Natural killer cell (primary cell): ENCODE data around the gene ASB6. TPM values are rescaled to one million over a fixed set of nuclear protein-coding genes. Genes with fewer than 3 reads are reported as not detected.

Experiments
- ATAC-seq, 3 donors: fragments of 150-1000 bp in 2 of 3; fragments of 200-7000 bp in 1 of 3; cut with Tn5 transposase; 1 replicate in 1 of 3; 2 replicates in 2 of 3; pipeline ENCODE4 v1.10.0; 2021; ENCODE audit warnings: mild to moderate bottlenecking in 2 of 3, moderate library complexity in 2 of 3
- DNase-seq, 2 donors: peaks; one replicate each; pipeline versions ENCODE4 v3.0.0 to v3.0.0-alpha.2; 2013 to 2021; ENCODE audit warnings: mixed read lengths in 1 of 2
- H3K27ac ChIP-seq: one replicate; pipeline ENCODE4 v1.5.1; 2013; ENCODE audit warnings: mild to moderate bottlenecking, low read length
- H3K27me3 ChIP-seq: one replicate; pipeline ENCODE4 v1.6.1; 2013; ENCODE audit warnings: low read length; ENCODE audit not compliant: control insufficient read depth, insufficient read depth
- H3K36me3 ChIP-seq: one replicate; pipeline ENCODE4 v1.6.1; 2013; ENCODE audit warnings: low read length; ENCODE audit not compliant: control insufficient read depth, insufficient read depth
- H3K4me1 ChIP-seq: one replicate; pipeline ENCODE4 v1.6.1; 2013; ENCODE audit warnings: low read length; ENCODE audit not compliant: control insufficient read depth, insufficient read depth
- H3K4me3 ChIP-seq: one replicate; pipeline ENCODE4 v1.5.1; 2013; ENCODE audit warnings: low read length
- H3K9me3 ChIP-seq: one replicate; pipeline ENCODE4 v1.6.1; 2013; ENCODE audit warnings: low read length; ENCODE audit not compliant: control insufficient read depth, insufficient read depth
- H3K27ac Mint-ChIP-seq, 2 donors: one replicate each; pipeline ENCODE4 v1.8.0; 2022; ENCODE audit warnings: mild to moderate bottlenecking in 2 of 2, mixed read lengths in 2 of 2, moderate library complexity in 1 of 2
- H3K27me3 Mint-ChIP-seq, 2 donors: one replicate each; pipeline ENCODE4 v1.8.0; 2022; ENCODE audit warnings: low read depth in 2 of 2, mixed read lengths in 2 of 2
- H3K36me3 Mint-ChIP-seq: one replicate; pipeline ENCODE4 v1.8.0; 2022; ENCODE audit warnings: mixed read lengths
- H3K4me1 Mint-ChIP-seq, 2 donors: one replicate each; pipeline ENCODE4 v1.8.0; 2022; ENCODE audit warnings: mixed read lengths in 2 of 2
- H3K4me3 Mint-ChIP-seq: one replicate; pipeline ENCODE4 v1.8.0; 2022; ENCODE audit warnings: mild to moderate bottlenecking, moderate library complexity, mixed read lengths
- H3K9me3 Mint-ChIP-seq, 2 donors: one replicate each; pipeline ENCODE4 v1.8.0; 2022; ENCODE audit warnings: mixed read lengths in 2 of 2
- CTCF ChIP-seq: fragments of 200-600 bp; IDR thresholded peaks from one replicate; pipeline ENCODE4 v1.8.0; 2022; ENCODE audit warnings: antibody characterized with exemption
- WGBS: methylation state at CpG from one replicate; pipeline ENCODE4 v1.1.7; 2013; ENCODE audit warnings: missing lambda C conversion rate; ENCODE audit not compliant: insufficient coverage; 5-methylcytosine and 5-hydroxymethylcytosine counted together
- intact Hi-C: fragments of 100-400 bp; cut with micrococcal nuclease; formaldehyde crosslinking; loops from one replicate; pipeline ENCODE4 v1.14.2; 2022
- total RNA-seq, 4 donors: library from RNA; stranded (reverse); fragments of 120-200 nt in 1 of 4; gene quantifications; one replicate each; pipeline versions ENCODE4 v1.2.3 to v1.2.4, GENCODE V29; 2013 to 2022

The ASB6 gene
- total RNA-seq, 3 donors from 2014 or later (not counting 1 experiment from before 2014, with no cell fraction given) = 21.9 to 35.4 (median 32.4) TPM

DNA sequence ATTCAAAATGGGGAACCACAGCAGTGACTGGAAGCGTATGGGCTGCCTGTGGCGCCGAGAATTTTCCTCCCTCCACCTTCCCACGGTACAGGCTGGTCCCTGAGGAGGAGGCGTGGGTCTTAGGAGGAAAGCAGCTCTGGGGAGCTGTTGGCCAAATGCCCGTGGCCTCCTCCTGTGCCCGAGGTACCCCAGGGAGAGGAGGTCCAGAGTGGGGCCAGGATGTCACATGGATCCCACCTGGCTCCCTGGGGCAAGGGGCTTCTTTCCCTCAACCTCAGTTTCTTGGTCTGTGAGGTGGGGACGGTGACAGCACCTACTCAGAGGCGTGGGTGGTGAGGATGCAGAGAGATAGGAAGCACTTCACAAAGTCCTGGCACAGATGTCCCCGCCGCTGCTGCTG is 40.0 kb upstream of the ASB6 start:
- no peak overlapping the region for H3K27ac Mint-ChIP-seq
- DNase-seq (no peak), ATAC-seq (no peak)
- H3K36me3 ChIP-seq = no peaks in the 10 kb centered on the region
- no peaks in the 10 kb centered on the region for H3K4me1 Mint-ChIP-seq
- intact Hi-C loops = no loop called here
- no peaks in the 10 kb centered on the region for H3K4me1 ChIP-seq
- 71% methylated on average over 8 of the region's 11 CpGs for WGBS
- no peaks in the 10 kb centered on the region for H3K9me3 Mint-ChIP-seq
- no peak for TF ChIP-seq CTCF
- H3K27me3 ChIP-seq = no peaks in the 10 kb centered on the region
- H3K27ac ChIP-seq = no peak overlapping the region
- H3K4me3 ChIP-seq = no peak overlapping the region
- H3K9me3 ChIP-seq = no peaks in the 10 kb centered on the region
- peaks cover 0 to 6% of the 10 kb centered on the region in 2 donors for H3K27me3 Mint-ChIP-seq
- no peak overlapping the region for H3K4me3 Mint-ChIP-seq
- H3K36me3 Mint-ChIP-seq = no peaks in the 10 kb centered on the region

- intact Hi-C loops = no loop called here
- H3K27ac ChIP-seq = no peak overlapping the region
- 69% methylated on average over 9 of the region's 9 CpGs for WGBS
Observed at GRCh38 chr9:129679537-129679936, 37.6 kb upstream of the ASB6 start.

GRCh38 chr9:129678844-129679243 is 36.9 kb upstream of the ASB6 start:
- no peak overlapping the region for H3K4me3 Mint-ChIP-seq
- H3K4me1 Mint-ChIP-seq = no peaks in the 10 kb centered on the region
- no peaks in the 10 kb centered on the region for H3K36me3 ChIP-seq
- H3K36me3 Mint-ChIP-seq = no peaks in the 10 kb centered on the region
- no peak overlapping the region for H3K4me3 ChIP-seq
- H3K9me3 ChIP-seq = no peaks in the 10 kb centered on the region
- peaks cover 0 to 7% of the 10 kb centered on the region in 2 donors for H3K27me3 Mint-ChIP-seq
- intact Hi-C loops = no loop called here
- WGBS = 76% methylated on average over 9 of the region's 9 CpGs
- H3K27ac ChIP-seq = no peak overlapping the region
- DNase-seq (no peak), ATAC-seq (no peak)
- TF ChIP-seq CTCF = no peak
- H3K27me3 ChIP-seq = no peaks in the 10 kb centered on the region
- no peaks in the 10 kb centered on the region for H3K4me1 ChIP-seq
- H3K27ac Mint-ChIP-seq = no peak overlapping the region
- H3K9me3 Mint-ChIP-seq = no peaks in the 10 kb centered on the region

More at GRCh38 chr9:129679537-129679936, 37.6 kb upstream of the ASB6 start:
- Mint-ChIP-seq H3K27me3 (peaks cover 0 to 7% of the 10 kb centered on the region in 2 donors), H3K27ac (no peak overlapping the region), H3K9me3 (no peaks in the 10 kb centered on the region), H3K36me3 (no peaks in the 10 kb centered on the region), H3K4me3 (no peak overlapping the region), H3K4me1 (no peaks in the 10 kb centered on the region)
- no peak for TF ChIP-seq CTCF
- no peaks in the 10 kb centered on the region for H3K9me3 ChIP-seq
- no peak for ATAC-seq
- no peaks in the 10 kb centered on the region for H3K36me3 ChIP-seq
- no peak for DNase-seq
- no peaks in the 10 kb centered on the region for H3K27me3 ChIP-seq
- H3K4me3 ChIP-seq = no peak overlapping the region
- no peaks in the 10 kb centered on the region for H3K4me1 ChIP-seq

DNA sequence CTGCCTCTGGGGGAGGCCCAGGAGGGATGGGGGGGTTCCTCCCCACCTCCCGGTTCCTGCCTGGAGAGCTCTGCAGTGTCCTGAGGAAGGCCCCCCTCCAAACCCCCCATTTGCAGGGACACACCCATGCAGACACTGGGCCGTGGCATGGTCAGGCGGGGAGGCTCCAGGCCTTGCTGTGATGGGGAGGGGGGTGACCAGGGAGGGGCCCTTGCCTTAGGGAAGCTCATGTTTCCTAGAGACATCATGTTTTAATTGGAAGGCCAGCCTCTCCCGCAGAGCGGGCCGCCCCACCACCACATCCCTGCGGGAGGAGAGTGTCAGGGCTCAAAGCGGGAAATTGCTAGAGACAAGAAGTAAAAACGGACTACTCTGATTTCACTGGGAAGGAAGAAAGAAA is 35.5 kb upstream of the ASB6 start:
- Histone ChIP-seq H3K27me3 (no peaks in the 10 kb centered on the region), H3K4me3 (no peak overlapping the region), H3K36me3 (no peaks in the 10 kb centered on the region), H3K27ac (no peak overlapping the region), H3K4me1 (no peaks in the 10 kb centered on the region), H3K9me3 (no peaks in the 10 kb centered on the region)
- Mint-ChIP-seq H3K4me1 (no peaks in the 10 kb centered on the region), H3K9me3 (no peaks in the 10 kb centered on the region), H3K4me3 (no peak overlapping the region), H3K27ac (no peak overlapping the region), H3K36me3 (no peaks in the 10 kb centered on the region), H3K27me3 (peaks cover 0 to 9% of the 10 kb centered on the region in 2 donors)
- ATAC-seq (no peak), DNase-seq (no peak)
- WGBS = 79% methylated on average over 9 of the region's 9 CpGs
- intact Hi-C loops = no loop called here
- TF ChIP-seq CTCF = no peak
